Measurements from ENCODE around the gene RORC.
A peak's percentile ranks its signal among the peaks of the same experiment; 100 is the strongest.

The RORC gene

GRCh38 chr1:151868486-151868885, 36.9 kb upstream of the RORC start:
- H2BK15ac ChIP-seq (ENCODE audit: low read depth, poor library complexity, severe bottlenecking) = no peak overlapping the region
- no peak overlapping the region for H3K23ac ChIP-seq (ENCODE audit: low read length in 2 of 2)
- no peak overlapping the region for H2BK5ac ChIP-seq (ENCODE audit: low read depth, low read length, poor library complexity, severe bottlenecking)
- H3K4me3 ChIP-seq (ENCODE audit: insufficient read depth in 1 of 2, low read depth in 1 of 2, low read length in 2 of 2) = no peak overlapping the region
- peaks cover 0 to 10% of the 10 kb centered on the region in 2 experiments for H3K36me3 ChIP-seq (ENCODE audit: control insufficient read depth in 1 of 2, insufficient read depth in 2 of 2, low read depth in 1 of 2, low read length in 2 of 2)
- H3K18ac ChIP-seq (ENCODE audit: low read depth in 1 of 2, low read length in 2 of 2) = no peak overlapping the region
- no peak overlapping the region for H2AFZ ChIP-seq (ENCODE audit: low read depth, low read length)
- H3K9ac ChIP-seq (ENCODE audit: low read length) = peak overlapping the region; percentile 36
- no peaks in the 10 kb centered on the region for H3K4me1 ChIP-seq (ENCODE audit: control insufficient read depth, insufficient read depth, low read depth, low read length)
- no peak overlapping the region for H2BK120ac ChIP-seq (ENCODE audit: low read depth, low read length)
- peaks cover 0 to 4% of the 10 kb centered on the region in 2 experiments for H3K27me3 ChIP-seq (ENCODE audit: control insufficient read depth in 1 of 2, insufficient read depth in 1 of 2, low read length in 2 of 2)
- no peak overlapping the region for H3K14ac ChIP-seq (ENCODE audit: low read length in 2 of 2)
- no peak overlapping the region for H2AK5ac ChIP-seq (ENCODE audit: low read length, severe bottlenecking)
- DNase-seq = no peak
- no CpG with 5 or more reads among the region's 3 CpGs for WGBS
- no peak overlapping the region for H4K8ac ChIP-seq (ENCODE audit: low read length)
- H3K4ac ChIP-seq (ENCODE audit: low read depth in 1 of 2, low read length in 2 of 2) = no peak overlapping the region
- H3K9me3 ChIP-seq (ENCODE audit: control insufficient read depth, low read length) = no peaks in the 10 kb centered on the region
- H3K27ac ChIP-seq (ENCODE audit: low read length, poor library complexity, severe bottlenecking) = no peak overlapping the region
- H3K79me1 ChIP-seq (replicated peaks; ENCODE audit: low read length, poor library complexity, severe bottlenecking) = no peaks in the 10 kb centered on the region
- no peak overlapping the region for H3K4me2 ChIP-seq (ENCODE audit: low read length, poor library complexity, severe bottlenecking)
- no peak overlapping the region for H4K91ac ChIP-seq (ENCODE audit: low read length)
- no peak overlapping the region for H2BK12ac ChIP-seq (ENCODE audit: low read length in 2 of 2)

GRCh38 chr1:151867765-151868411, 36.3 kb upstream of the RORC start:
- H3K36me3 ChIP-seq (ENCODE audit: control insufficient read depth in 1 of 2, insufficient read depth in 2 of 2, low read depth in 1 of 2, low read length in 2 of 2) = peaks cover 0 to 5% of the 10 kb centered on the region in 2 experiments
- no peak overlapping the region for H3K4ac ChIP-seq (ENCODE audit: low read depth in 1 of 2, low read length in 2 of 2)
- H3K9ac ChIP-seq (ENCODE audit: low read length) = peak overlapping the region; percentile 36
- H3K9me3 ChIP-seq (ENCODE audit: control insufficient read depth, low read length) = no peaks in the 10 kb centered on the region
- no peaks in the 10 kb centered on the region for H3K4me1 ChIP-seq (ENCODE audit: control insufficient read depth, insufficient read depth, low read depth, low read length)
- WGBS = 67% methylated on average over 5 of the region's 7 CpGs
- H2BK15ac ChIP-seq (ENCODE audit: low read depth, poor library complexity, severe bottlenecking) = no peak overlapping the region
- DNase-seq = peak; percentile 46
- H3K4me3 ChIP-seq (ENCODE audit: insufficient read depth in 1 of 2, low read depth in 1 of 2, low read length in 2 of 2) = no peak overlapping the region
- no peak overlapping the region for H3K23ac ChIP-seq (ENCODE audit: low read length in 2 of 2)
- H3K4me2 ChIP-seq (ENCODE audit: low read length, poor library complexity, severe bottlenecking) = no peak overlapping the region
- no peak overlapping the region for H3K14ac ChIP-seq (ENCODE audit: low read length in 2 of 2)
- no peak overlapping the region for H2BK5ac ChIP-seq (ENCODE audit: low read depth, low read length, poor library complexity, severe bottlenecking)
- no peaks in the 10 kb centered on the region for H3K79me1 ChIP-seq (replicated peaks; ENCODE audit: low read length, poor library complexity, severe bottlenecking)
- H2AK5ac ChIP-seq (ENCODE audit: low read length, severe bottlenecking) = no peak overlapping the region
- H2BK12ac ChIP-seq (ENCODE audit: low read length in 2 of 2) = no peak overlapping the region
- H4K91ac ChIP-seq (ENCODE audit: low read length) = no peak overlapping the region
- peaks cover 0 to 4% of the 10 kb centered on the region in 2 experiments for H3K27me3 ChIP-seq (ENCODE audit: control insufficient read depth in 1 of 2, insufficient read depth in 1 of 2, low read length in 2 of 2)
- H3K27ac ChIP-seq (ENCODE audit: low read length, poor library complexity, severe bottlenecking) = no peak overlapping the region
- no peak overlapping the region for H2AFZ ChIP-seq (ENCODE audit: low read depth, low read length)
- no peak overlapping the region for H2BK120ac ChIP-seq (ENCODE audit: low read depth, low read length)
- no peak overlapping the region for H3K18ac ChIP-seq (ENCODE audit: low read depth in 1 of 2, low read length in 2 of 2)
- H4K8ac ChIP-seq (ENCODE audit: low read length) = no peak overlapping the region

- no peak overlapping the region for H4K8ac ChIP-seq (ENCODE audit: low read length)
- H2BK12ac ChIP-seq (ENCODE audit: low read length in 2 of 2) = no peak overlapping the region
- H2AK5ac ChIP-seq (ENCODE audit: low read length, severe bottlenecking) = no peak overlapping the region
- H3K9me3 ChIP-seq (ENCODE audit: control insufficient read depth, low read length) = no peaks in the 10 kb centered on the region
- H3K4me2 ChIP-seq (ENCODE audit: low read length, poor library complexity, severe bottlenecking) = no peak overlapping the region
- no peak overlapping the region for H4K91ac ChIP-seq (ENCODE audit: low read length)
- H3K79me1 ChIP-seq (replicated peaks; ENCODE audit: low read length, poor library complexity, severe bottlenecking) = no peaks in the 10 kb centered on the region
- H2BK15ac ChIP-seq (ENCODE audit: low read depth, poor library complexity, severe bottlenecking) = no peak overlapping the region
- peaks cover 0 to 9% of the 10 kb centered on the region in 2 experiments for H3K27me3 ChIP-seq (ENCODE audit: control insufficient read depth in 1 of 2, insufficient read depth in 1 of 2, low read length in 2 of 2)
- no peak overlapping the region for H3K27ac ChIP-seq (ENCODE audit: low read length, poor library complexity, severe bottlenecking)
- H3K14ac ChIP-seq (ENCODE audit: low read length in 2 of 2) = no peak overlapping the region
- peaks cover 0 to 5% of the 10 kb centered on the region in 2 experiments for H3K36me3 ChIP-seq (ENCODE audit: control insufficient read depth in 1 of 2, insufficient read depth in 2 of 2, low read depth in 1 of 2, low read length in 2 of 2)
- H3K9ac ChIP-seq (ENCODE audit: low read length) = no peak overlapping the region
- no peak for DNase-seq
- no peaks in the 10 kb centered on the region for H3K4me1 ChIP-seq (ENCODE audit: control insufficient read depth, insufficient read depth, low read depth, low read length)
- 83% methylated on average over 2 of the region's 2 CpGs for WGBS
- H2AFZ ChIP-seq (ENCODE audit: low read depth, low read length) = no peak overlapping the region
- H3K18ac ChIP-seq (ENCODE audit: low read depth in 1 of 2, low read length in 2 of 2) = no peak overlapping the region
- no peak overlapping the region for H3K23ac ChIP-seq (ENCODE audit: low read length in 2 of 2)
- no peak overlapping the region for H2BK5ac ChIP-seq (ENCODE audit: low read depth, low read length, poor library complexity, severe bottlenecking)
- H3K4me3 ChIP-seq (ENCODE audit: insufficient read depth in 1 of 2, low read depth in 1 of 2, low read length in 2 of 2) = no peak overlapping the region
- H3K4ac ChIP-seq (ENCODE audit: low read depth in 1 of 2, low read length in 2 of 2) = no peak overlapping the region
- H2BK120ac ChIP-seq (ENCODE audit: low read depth, low read length) = no peak overlapping the region
Measured at GRCh38 chr1:151867321-151867720, 35.7 kb upstream of the RORC start.

- Histone ChIP-seq H3K4ac (ENCODE audit: low read depth in 1 of 2, low read length in 2 of 2) (no peak overlapping the region), H3K79me1 (replicated peaks; ENCODE audit: low read length, poor library complexity, severe bottlenecking) (no peaks in the 10 kb centered on the region), H4K91ac (ENCODE audit: low read length) (no peak overlapping the region), H2AK5ac (ENCODE audit: low read length, severe bottlenecking) (no peak overlapping the region), H3K9ac (ENCODE audit: low read length) (no peak overlapping the region), H3K27me3 (ENCODE audit: control insufficient read depth in 1 of 2, insufficient read depth in 1 of 2, low read length in 2 of 2) (peaks cover 0 to 25% of the 10 kb centered on the region in 2 experiments), H3K4me1 (ENCODE audit: control insufficient read depth, insufficient read depth, low read depth, low read length) (no peaks in the 10 kb centered on the region), H3K23ac (ENCODE audit: low read length in 2 of 2) (no peak overlapping the region), H2BK15ac (ENCODE audit: low read depth, poor library complexity, severe bottlenecking) (no peak overlapping the region), H2BK120ac (ENCODE audit: low read depth, low read length) (no peak overlapping the region), H3K27ac (ENCODE audit: low read length, poor library complexity, severe bottlenecking) (no peak overlapping the region), H2BK12ac (ENCODE audit: low read length in 2 of 2) (no peak overlapping the region), H3K36me3 (ENCODE audit: control insufficient read depth in 1 of 2, insufficient read depth in 2 of 2, low read depth in 1 of 2, low read length in 2 of 2) (no peaks in the 10 kb centered on the region), H3K9me3 (ENCODE audit: control insufficient read depth, low read length) (no peaks in the 10 kb centered on the region), H3K14ac (ENCODE audit: low read length in 2 of 2) (no peak overlapping the region), H3K4me2 (ENCODE audit: low read length, poor library complexity, severe bottlenecking) (no peak overlapping the region), H3K18ac (ENCODE audit: low read depth in 1 of 2, low read length in 2 of 2) (no peak overlapping the region), H2AFZ (ENCODE audit: low read depth, low read length) (no peak overlapping the region), H2BK5ac (ENCODE audit: low read depth, low read length, poor library complexity, severe bottlenecking) (no peak overlapping the region), H4K8ac (ENCODE audit: low read length) (no peak overlapping the region), H3K4me3 (ENCODE audit: insufficient read depth in 1 of 2, low read depth in 1 of 2, low read length in 2 of 2) (no peak overlapping the region)
- 58% methylated on average over 2 of the region's 2 CpGs for WGBS
- DNase-seq = no peak
Measured at GRCh38 chr1:151864411-151864810, 32.8 kb upstream of the RORC start.
